ENCODE data around the gene DDI2.

DNA sequence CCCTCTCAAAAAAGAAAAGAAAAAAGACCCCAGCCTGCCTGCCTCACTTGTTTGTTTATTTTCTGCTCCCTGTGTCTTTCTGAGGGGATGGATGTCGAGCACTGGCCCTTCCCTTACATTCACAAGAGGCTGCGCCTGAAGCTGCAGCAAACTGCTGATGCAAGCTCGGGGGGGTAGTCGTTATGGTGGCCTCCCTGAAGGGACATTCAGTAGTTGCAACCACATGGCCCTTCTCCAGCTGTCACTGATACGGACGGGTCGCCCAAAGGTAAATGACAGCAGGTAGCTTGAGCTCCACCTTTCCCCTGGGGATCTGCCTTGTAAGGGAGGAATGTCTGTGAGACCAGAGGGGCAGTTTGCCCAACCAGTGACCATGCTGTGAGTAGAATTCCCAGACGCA, 84.5 kb downstream of the DDI2 start:
- TF ChIP-seq, protein P1, sequence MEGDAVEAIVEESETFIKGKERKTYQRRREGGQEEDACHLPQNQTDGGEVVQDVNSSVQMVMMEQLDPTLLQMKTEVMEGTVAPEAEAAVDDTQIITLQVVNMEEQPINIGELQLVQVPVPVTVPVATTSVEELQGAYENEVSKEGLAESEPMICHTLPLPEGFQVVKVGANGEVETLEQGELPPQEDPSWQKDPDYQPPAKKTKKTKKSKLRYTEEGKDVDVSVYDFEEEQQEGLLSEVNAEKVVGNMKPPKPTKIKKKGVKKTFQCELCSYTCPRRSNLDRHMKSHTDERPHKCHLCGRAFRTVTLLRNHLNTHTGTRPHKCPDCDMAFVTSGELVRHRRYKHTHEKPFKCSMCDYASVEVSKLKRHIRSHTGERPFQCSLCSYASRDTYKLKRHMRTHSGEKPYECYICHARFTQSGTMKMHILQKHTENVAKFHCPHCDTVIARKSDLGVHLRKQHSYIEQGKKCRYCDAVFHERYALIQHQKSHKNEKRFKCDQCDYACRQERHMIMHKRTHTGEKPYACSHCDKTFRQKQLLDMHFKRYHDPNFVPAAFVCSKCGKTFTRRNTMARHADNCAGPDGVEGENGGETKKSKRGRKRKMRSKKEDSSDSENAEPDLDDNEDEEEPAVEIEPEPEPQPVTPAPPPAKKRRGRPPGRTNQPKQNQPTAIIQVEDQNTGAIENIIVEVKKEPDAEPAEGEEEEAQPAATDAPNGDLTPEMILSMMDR (IDR thresholded peaks at IDR 0.05; ENCODE audit: poor library complexity, severe bottlenecking) = no peak
- TF ChIP-seq EZH2 (IDR thresholded peaks at IDR 0.05; ENCODE audit: borderline replicate concordance, insufficient read depth, low read length, poor library complexity, severe bottlenecking) (no peak), EP300 (conservative IDR thresholded peaks at IDR 0.05; ENCODE audit: poor library complexity, severe bottlenecking) (no peak), REST (IDR thresholded peaks at IDR 0.05; ENCODE audit: borderline replicate concordance) (no peak), RAD21 (conservative IDR thresholded peaks at IDR 0.05) (no peak), POLR2AphosphoS5 (IDR thresholded peaks at IDR 0.05) (no peak), MXI1 (conservative IDR thresholded peaks at IDR 0.05; ENCODE audit: poor library complexity, severe bottlenecking) (no peak), TAF1 (IDR thresholded peaks at IDR 0.05; ENCODE audit: low read depth) (no peak), SMC3 (conservative IDR thresholded peaks at IDR 0.05; ENCODE audit: poor library complexity) (no peak)

Measured in neural cell (in vitro differentiated cells).